Activated effector memory CD4-positive, alpha-beta T cell treated with Interleukin-2 at 50 U/mL for 16 hours (primary cell): Measurements from ENCODE around the gene NOD2.

ENCODE experiments used
- DNase-seq: peaks from one replicate; pipeline ENCODE4 v3.0.0-alpha.2; 2020

The NOD2 gene

DNA sequence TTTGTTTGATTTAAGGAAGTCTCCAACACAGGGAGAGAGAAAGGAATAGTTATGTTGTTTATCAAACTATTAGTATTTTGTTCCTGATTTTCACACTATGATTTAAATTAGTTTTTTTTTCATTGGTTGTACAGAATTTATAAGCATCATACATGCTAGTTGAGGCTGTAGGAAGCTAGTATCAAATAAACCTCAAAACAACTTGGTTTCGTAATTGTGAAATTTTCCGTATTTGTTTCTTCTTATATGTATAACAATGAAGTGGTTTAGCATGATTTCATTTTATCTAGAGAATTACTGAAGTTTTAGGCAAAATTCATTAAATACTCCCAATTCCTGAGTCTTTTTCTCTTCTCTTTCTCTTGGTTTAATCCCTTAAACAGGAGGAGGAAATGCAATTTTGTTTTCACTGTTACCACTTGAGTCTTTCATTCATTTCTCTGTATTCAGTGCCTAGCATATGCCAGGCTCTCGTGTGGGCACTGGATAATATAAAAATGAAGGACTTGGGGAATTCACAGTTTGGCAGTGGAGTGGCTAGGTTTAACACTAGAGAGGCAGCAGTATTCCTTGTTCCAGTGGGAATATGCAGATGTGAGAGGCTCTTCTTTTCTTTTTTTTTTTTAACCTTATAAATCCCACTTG lies 50.3 kb downstream of the NOD2 start:
- DNase-seq = no peak

DNA sequence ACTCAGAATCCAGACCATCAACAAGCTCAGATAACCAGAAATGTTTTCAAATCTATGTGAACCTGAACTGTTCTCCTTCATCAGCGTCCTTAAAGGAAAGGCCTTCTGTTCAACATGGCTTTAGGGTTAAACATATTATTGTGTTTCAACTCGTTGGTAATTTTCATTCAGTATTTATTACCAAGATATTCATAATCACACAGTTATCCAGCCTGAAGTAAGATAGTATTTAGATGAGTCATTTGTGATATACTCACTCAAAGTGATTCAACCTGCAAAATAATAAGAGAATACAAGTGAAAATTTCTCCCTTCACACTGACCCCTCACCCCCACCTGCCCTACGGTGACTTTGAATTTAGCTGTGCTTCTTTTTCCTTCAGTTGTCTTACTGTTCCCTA lies 51.5 kb downstream of the NOD2 start:
- DNase-seq = no peak

DNA sequence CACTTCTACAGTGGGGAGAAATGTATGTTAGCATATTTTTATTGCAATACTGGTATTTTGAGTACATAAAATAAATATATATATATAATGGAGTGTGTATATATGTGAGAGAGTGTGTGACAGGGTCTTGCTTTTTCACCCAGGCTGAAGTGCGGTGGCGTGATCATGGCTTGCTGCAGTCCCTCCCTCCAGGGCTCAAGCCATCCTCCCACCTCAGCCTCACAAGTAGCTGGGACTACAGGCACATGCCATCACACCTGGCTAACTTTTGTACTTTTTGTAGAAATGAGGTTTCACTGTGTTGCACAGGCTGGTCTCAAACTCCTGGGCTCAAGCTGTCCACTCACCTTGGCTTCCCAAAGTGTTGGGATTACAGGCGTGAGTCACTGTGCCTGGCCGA lies 52.5 kb downstream of the NOD2 start:
- no peak for DNase-seq

DNA sequence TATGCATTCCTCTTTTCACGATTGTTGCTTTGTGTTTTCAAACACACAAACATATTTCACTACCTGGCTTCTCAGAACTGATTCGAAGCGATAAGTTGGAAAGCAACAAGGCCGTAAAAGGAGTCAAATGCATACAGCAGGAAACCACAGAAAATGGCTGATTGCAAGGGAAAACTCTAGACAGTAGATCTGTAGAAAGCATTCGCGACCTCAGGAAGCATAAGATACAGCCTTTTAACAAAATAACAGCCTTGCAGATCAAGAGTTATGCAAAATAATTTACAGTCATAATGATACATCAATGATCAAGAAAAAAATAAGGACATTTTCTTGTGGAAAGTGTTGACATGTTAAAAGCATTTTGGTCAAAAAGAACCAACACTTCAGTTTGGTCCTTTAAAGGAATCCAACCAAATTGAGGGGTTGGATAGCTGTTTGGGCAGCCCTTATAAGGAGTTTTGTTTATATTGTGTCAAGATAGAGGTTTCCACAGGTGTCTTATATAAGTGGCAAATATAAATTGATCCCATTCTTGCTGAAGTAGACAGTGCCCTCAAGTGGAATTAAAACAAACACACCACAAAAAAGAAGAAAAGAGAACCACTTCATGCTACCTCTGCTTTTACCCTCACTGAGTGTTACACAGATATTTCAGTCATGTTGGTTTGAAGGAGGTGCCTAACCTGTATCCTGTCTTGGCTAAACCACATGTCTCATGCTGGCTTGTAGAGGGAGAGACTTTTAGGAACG lies 54.0 kb downstream of the NOD2 start:
- no peak for DNase-seq

DNA sequence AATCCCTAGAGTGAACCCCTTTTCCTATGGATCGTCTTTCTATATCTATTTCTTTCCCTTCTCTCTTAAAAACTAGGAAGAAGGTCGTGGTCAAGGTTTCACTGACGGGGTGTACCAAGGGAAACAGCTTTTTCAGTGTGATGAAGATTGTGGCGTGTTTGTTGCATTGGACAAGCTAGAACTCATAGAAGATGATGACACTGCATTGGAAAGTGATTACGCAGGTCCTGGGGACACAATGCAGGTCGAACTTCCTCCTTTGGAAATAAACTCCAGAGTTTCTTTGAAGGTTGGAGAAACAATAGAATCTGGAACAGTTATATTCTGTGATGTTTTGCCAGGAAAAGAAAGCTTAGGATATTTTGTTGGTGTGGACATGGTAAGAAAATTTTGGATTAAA lies 58.1 kb downstream of the NOD2 start:
- no peak for DNase-seq

DNA sequence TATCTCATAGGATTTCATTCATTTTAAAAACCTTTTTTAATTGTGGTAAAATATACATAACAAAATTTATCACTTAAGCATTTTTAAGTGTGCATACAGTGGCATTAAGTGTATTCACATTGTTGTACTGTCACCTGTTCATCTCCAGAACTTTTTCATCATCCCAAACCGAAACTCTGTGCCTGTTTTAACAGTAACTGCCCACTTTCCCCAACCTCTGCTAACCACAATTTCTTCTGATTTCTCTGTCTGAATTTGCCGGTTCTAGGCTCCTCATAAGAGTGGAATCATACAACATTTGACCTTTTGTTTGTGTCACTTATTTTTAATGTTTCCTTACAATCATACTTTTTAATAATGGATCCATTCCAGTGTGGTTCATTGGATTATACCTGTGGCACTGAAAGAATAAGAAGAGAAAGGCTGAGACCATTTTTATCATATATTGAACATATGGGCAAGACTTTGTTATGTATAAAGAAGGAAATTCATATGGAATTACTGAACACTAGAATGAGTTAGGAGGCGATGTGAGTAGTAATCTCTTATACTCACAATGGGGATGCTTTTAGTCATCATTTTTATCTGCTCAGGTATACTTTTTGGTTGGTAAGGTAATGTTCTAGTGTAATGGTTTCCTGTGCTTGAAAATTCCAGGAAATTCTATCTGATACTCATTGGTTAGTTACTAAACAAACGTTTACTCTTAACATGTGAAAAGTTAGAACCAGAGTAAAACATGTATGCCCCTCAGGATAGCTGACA lies 59.2 kb downstream of the NOD2 start:
- DNase-seq = no peak

DNA sequence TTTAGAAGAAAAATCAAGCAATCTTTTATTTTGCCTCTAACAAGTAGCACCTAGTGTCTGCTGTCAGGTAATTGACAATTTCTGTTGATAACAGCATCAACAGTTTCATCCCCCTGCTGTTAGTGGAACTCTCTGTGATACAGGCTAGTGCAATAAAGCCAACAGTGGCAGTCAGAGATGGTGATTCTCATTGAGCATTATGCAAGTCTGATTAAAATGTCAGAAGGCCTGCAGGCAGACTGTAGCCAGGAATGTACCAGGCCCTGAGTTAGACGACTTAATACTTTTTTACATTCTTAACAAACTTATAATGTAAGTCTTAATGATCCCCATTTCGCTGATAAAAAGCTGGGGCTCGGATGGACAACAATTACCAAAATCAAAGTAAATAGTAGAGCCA lies 63.1 kb downstream of the NOD2 start:
- no peak for DNase-seq

DNA sequence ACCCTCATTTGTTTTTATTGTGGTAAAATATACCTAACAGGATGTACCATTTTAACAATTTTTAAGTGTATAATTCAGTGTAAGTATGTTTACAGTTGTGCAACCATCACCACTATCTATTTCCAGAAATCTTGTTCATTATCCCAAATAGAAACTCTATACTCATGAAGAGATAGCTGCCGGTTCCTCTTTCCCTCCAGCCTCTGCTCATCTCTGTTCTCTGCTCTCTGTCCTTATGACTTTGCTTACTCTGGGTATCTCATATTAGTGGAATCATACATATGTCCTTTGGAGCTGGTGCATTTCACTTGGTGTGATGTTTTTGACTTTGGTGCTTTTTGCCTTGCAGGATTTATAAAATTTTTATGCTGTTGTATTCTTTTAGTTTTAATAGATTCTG lies 67.9 kb downstream of the NOD2 start:
- DNase-seq = no peak

DNA sequence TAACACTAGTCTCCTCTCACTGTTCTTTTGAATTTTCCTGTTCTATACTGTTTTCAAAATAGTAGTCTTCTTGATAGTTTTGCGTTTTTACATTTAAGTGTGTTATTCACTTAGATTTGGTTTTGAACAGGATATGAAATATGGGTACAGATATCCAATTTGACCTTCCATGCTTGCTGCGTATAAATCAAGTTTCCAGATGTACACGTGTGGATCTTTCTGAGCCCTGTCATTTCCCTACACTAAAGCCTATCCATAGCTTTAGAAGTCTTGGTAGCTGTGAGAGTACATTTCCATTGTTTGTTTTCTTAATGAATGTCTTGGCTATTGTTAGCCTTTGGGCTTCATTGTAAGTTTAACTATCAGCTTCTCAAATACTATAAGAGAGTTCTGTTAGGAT lies 68.8 kb downstream of the NOD2 start:
- no peak for DNase-seq

DNA sequence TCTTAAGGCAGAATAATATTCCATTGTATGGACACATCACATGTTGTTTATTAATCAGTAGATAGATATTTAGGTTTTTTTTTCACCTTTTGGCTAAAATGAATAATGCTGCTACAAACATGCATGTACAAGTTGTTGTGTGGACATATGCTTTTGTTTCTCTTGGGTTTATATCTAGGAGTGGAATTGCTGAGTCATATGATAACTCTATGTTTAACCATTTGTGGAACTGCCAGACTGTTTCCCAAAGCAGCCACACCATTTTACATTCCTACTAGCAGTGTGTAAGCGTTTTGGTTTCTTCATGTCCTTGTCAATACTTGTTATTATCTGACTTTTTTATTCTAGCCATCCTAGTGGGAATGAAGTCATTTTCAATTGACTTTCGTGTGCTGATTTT lies 69.8 kb downstream of the NOD2 start:
- DNase-seq = no peak

DNA sequence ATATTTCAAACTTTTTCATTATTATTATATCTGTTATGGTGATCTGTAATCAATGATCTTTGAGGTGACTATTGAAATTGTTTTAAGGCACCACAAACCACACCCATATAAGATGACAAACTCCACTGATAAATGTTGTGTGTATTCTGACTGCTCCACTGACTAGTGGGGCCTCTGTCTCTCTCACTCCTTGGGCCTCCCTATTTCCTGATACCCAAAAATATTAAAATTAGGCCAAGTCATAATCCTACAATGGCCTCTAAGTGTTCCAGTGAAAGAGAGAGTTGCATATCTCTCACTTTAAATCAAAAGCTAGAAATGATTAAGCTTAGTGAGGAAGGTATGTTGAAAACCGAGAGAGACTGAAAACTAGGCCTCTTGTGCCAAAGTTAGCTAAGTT lies 71.9 kb downstream of the NOD2 start:
- no peak for DNase-seq

DNA sequence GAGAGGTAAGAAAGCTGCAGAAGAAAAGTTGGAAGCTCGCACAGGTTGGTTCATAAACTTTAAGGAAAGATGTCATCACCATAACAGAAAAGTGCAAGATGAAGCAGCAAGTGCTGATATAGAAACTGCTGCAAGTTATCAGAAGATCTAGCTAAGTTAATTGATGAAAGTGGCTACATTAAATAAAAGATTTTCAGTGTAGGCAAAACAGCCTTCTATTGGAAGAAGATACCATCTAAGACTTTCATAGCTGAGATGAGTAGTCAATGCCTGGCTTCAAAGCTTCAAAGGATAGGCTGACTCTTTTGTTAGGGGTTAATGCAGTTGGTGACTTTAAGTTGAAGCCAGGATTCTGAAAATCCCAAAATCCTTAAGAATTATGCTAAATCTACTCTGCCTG lies 72.5 kb downstream of the NOD2 start:
- no peak for DNase-seq

DNA sequence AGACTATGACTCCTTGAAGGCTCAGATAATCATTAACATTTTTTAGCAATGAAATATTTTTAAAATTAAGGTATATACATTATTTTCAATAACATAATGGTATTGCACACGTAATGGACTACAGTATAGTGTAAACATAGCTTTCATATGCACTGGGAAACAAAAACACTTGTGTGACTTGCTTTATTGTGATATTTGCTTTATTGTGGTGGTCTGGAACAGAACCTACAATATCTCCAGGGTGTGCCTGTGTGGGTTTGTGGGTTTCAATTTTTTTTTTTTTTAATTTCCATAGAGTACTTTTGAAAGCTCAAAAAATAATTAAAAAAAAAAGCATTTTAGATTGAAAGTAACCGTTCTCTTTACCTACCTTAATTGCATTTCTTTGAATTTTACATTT lies 73.8 kb downstream of the NOD2 start:
- DNase-seq = no peak

DNA sequence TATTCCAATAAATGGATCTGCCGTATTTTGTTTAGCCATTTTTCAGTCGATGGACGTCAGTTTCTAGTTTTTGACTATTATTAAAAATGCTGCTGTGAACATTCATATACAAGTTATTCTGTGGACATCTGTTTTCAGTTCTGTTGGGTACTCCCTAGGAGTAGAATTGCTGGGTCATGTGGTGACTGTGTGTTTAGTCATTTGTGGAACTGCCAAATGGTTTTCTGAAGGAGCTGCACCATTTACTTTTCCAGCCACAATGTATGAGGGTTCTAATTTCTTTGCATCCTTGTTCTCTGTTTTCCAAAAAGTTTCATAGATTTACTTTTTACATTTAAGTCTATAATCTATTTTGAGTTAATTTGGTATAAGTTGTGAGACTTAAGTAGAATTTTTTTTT lies 78.0 kb downstream of the NOD2 start:
- no peak for DNase-seq

DNA sequence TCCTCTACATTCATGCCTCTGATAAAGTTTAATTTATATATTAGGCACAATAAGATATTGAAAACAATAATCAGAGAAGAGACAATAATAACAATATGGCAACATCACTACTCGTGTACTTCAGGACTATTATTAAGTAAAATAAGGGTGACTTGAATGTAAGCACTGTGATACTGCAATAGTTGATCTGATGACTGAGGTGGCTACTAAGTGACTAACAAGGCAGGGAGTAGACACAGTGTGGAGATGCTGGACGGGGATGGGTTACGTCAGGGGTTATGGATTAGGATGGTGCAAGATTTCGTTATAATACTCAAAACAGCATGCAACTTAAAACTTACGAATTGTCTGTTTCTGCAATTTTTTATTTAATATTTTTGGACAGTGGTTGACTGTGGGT lies 81.0 kb downstream of the NOD2 start:
- DNase-seq = no peak

DNA sequence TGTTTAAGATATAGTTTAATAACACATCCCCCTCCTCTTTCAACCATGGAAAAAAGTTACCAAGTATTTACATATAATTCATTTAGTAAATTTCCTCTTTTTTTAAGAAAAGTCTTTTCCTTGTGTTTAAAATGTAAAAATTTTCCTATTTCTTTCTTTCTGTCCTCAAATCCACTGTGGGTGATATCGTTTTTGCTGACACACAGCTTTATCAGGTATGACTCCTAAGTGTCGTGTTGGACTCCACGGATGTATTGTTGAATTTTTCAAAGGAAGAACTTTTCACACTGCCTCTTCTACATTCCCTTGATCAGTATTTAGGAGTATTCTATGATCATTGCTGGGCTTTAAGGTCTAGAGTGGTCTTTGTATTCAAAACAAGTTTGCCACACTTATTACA lies 81.6 kb downstream of the NOD2 start:
- DNase-seq = no peak

DNA sequence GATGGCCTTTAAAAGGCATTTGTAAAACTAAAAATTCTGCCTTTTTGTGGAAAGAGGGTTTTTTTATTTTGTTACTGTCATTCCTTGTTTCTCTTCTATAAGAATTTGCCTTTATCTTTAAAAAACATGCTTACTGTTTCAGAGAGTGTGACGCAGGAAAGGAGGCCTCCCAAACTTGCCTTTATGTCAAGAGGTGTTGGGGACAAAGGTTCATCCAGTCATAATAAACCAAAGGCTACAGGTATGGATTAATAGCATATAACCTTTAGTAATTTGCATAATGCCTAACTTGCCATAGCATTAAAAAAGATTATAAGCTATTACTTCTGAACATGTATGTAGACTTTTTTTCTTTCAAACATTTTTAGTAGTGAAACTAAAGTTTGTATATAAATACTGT lies 82.6 kb downstream of the NOD2 start:
- no peak for DNase-seq

DNA sequence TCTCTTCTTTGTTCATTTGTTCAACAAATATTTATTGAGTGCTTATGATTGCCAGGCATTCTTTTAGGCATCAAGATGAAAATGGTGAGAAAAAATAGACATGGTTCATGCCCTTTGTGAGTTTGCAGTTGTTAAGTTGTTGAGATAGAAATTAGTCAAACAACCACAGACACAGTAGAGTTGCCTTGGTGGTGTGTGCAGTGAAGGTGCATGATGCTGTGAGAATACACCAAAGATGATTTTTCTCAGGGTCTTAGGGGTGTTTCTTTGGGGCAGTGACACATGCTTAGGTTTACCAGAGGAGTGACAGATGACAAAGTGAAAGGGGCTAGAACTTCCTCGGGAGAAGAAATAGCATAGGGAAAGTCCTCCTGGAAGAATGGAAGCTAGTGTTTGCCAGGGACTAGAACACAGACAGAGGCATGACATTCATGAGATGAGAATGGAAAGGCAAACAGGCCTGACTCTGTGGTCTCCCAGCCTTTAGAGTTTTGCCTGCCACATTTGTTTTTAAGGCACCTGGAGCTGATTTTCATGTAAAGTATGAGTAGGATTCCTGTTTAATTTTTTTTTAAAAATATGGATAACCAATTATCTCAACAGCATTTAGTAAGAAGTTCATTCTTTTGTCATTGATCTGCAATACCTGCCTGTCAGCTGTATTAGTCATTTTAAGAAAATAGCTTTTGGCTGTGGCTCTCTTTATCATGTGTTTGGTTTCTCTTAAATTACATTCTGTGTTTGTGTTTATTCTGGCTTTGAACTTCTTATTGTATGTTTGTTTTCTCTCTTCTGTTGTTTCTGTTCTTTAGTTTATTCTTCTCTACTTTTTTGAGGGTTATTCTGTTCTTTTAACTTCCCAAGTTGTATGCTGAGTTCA lies 85.1 kb downstream of the NOD2 start:
- DNase-seq = no peak

DNA sequence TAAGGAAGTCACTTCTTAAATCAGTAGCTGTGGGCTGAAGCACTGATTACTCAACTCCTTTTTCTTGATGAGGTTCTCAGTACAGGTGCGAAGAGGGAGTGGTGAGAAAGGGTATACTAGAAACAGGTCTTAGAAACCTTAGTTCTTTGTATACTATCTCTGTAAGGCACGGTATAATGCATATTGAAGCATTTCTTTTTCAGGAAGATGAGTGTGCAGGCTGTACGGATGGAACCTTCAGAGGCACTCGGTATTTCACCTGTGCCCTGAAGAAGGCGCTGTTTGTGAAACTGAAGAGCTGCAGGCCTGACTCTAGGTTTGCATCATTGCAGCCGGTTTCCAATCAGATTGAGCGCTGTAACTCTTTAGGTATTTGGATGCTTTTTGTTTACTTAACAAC lies 87.6 kb downstream of the NOD2 start:
- no peak for DNase-seq

DNA sequence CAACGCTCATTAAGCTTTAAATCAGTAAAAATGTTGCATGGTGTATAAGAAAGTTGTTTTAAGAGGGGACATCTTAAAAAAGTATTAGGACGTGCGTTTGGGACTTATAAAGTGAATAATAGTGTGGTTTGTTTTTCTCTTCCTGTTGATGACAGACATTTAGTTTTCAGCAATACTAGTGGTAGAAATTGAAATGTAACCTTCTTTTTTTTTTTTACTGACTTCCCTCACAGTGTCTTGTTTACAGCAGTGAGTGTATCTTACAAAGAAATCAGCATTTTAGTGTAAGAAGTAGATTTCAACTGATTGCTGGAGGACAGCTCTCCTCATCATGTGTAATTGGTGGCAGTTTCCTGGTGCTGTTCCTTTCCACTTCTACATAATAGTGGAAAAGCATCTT lies 88.1 kb downstream of the NOD2 start:
- DNase-seq = no peak
